GM12878 (cell line): ENCODE results near the gene DBN1.

Experiments
- JUNB ChIP-seq: IDR thresholded peaks from 2 replicates; pipeline ENCODE4 v1.6.1; 2016; ENCODE audit warnings: antibody characterized with exemption, mild to moderate bottlenecking
- NBN ChIP-seq: fragments of 450-650 bp; IDR thresholded peaks from 2 replicates; pipeline ENCODE4 v1.6.1; 2016
- POLR2A ChIP-seq: IDR thresholded peaks from 2 replicates; pipeline ENCODE4 v1.6.1; 2011; ENCODE audit warnings: low read depth, mild to moderate bottlenecking, low read length
- POLR2AphosphoS5 ChIP-seq: IDR thresholded peaks from 2 replicates; pipeline ENCODE4 v1.6.1; 2011; ENCODE audit warnings: mild to moderate bottlenecking, low read length, inconsistent platforms
- TF ChIP-seq, protein P1 (sequence below), 3 experiments: IDR thresholded peaks in 2 of 3; conservative IDR thresholded peaks in 1 of 3; 2 replicates each; pipeline ENCODE4 v1.5.1; 2011; ENCODE audit warnings: low read depth in 3 of 3, low read length in 3 of 3, mild to moderate bottlenecking in 3 of 3, control low read depth in 2 of 3, moderate library complexity in 2 of 3, inconsistent platforms in 1 of 3, mixed read lengths in 1 of 3; ENCODE audit not compliant: control insufficient read depth in 2 of 3, insufficient read depth in 1 of 3; ENCODE audit errors: extremely low read depth in 1 of 3
- TF ChIP-seq, protein P2 (sequence below): IDR thresholded peaks from 2 replicates; pipeline ENCODE4 v1.6.1; 2012; ENCODE audit warnings: low read depth, low read length, improper control_type of control experiment

DNA sequence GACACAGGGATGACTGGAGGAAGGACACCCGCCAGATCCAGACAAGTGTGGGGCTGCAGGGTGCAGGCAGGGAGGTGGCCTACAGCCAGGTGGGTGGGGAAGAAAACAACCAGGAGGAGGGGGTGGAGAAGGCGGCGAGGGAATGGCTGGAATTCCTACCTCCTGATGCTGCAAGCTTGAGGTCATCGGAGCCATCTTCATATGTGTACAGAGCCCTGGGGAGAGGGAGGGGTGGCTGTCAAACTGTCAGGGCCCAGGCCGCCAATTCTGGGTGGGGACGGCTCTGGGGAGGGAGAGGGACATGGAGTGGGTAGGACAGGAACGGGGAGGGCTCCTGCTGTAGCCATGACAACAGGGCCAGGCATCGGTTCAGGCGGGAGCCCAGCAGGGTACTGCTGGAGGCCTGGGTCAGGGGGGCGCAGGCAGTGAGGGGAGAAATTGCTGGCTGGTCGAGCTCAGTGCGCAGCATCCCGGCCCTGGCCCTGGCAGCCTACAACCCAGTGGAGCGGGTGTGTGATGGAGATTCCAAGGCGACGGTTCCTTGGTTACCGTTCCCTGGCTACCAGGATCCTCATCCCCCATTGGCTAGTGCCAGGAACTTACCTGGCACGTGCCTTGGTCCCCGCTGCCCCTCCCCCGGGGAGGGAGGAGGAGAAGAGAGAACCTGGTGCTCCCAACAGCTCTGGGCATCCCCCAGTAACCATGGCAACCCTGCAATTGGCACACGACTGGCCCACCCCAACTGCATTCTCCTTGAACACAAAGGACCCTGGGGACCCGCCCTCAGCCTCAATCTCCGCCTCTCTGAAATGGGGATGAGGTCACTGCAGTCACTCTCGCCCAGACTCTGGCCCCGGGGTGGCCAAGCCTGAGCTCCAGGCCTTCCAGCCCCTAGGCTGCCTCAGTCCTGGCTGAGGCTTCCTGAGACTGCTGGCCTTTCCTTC, 4.5 kb downstream of the DBN1 start:
- TF ChIP-seq POLR2A (no peak), JUNB (no peak), POLR2AphosphoS5 (no peak), NBN (no peak)
- TF ChIP-seq, protein P1, sequence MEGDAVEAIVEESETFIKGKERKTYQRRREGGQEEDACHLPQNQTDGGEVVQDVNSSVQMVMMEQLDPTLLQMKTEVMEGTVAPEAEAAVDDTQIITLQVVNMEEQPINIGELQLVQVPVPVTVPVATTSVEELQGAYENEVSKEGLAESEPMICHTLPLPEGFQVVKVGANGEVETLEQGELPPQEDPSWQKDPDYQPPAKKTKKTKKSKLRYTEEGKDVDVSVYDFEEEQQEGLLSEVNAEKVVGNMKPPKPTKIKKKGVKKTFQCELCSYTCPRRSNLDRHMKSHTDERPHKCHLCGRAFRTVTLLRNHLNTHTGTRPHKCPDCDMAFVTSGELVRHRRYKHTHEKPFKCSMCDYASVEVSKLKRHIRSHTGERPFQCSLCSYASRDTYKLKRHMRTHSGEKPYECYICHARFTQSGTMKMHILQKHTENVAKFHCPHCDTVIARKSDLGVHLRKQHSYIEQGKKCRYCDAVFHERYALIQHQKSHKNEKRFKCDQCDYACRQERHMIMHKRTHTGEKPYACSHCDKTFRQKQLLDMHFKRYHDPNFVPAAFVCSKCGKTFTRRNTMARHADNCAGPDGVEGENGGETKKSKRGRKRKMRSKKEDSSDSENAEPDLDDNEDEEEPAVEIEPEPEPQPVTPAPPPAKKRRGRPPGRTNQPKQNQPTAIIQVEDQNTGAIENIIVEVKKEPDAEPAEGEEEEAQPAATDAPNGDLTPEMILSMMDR (IDR thresholded peaks at IDR 0.05 in 2 of 3, conservative IDR thresholded peaks at IDR 0.05 in 1 of 3; ENCODE audit: control insufficient read depth in 2 of 3, extremely low read depth in 1 of 3, insufficient read depth in 1 of 3, low read depth in 3 of 3, low read length in 3 of 3) = no peak
- TF ChIP-seq, protein P2, sequence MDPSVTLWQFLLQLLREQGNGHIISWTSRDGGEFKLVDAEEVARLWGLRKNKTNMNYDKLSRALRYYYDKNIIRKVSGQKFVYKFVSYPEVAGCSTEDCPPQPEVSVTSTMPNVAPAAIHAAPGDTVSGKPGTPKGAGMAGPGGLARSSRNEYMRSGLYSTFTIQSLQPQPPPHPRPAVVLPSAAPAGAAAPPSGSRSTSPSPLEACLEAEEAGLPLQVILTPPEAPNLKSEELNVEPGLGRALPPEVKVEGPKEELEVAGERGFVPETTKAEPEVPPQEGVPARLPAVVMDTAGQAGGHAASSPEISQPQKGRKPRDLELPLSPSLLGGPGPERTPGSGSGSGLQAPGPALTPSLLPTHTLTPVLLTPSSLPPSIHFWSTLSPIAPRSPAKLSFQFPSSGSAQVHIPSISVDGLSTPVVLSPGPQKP = no peak
